Right cardiac atrium (tissue), 5 donors: Measurements from ENCODE around the gene TACC2. TPM values are rescaled to one million over a fixed set of nuclear protein-coding genes. Genes with fewer than 3 reads are reported as not detected.

Source experiments
- ATAC-seq, 2 donors: fragments of 200-7000 bp; cut with Tn5 transposase; one replicate each; pipeline versions ENCODE4 v1.8.0 to v1.9.1; 2020; ENCODE audit warnings: moderate library complexity in 2 of 2, mild to moderate bottlenecking in 1 of 2
- DNase-seq, 3 donors: peaks; one replicate each; pipeline ENCODE4 v3.0.0-alpha.2; 2020
- H3K27ac ChIP-seq: one replicate; pipeline ENCODE4 v1.5.1; 2013; ENCODE audit warnings: mild to moderate bottlenecking, low read length, control low read depth, moderate library complexity
- H3K27me3 ChIP-seq: one replicate; pipeline ENCODE4 v1.6.1; 2013; ENCODE audit not compliant: control insufficient read depth, insufficient read depth
- H3K4me1 ChIP-seq: one replicate; pipeline ENCODE4 v1.6.1; 2013; ENCODE audit warnings: low read length; ENCODE audit not compliant: control insufficient read depth, insufficient read depth
- H3K4me3 ChIP-seq: one replicate; pipeline ENCODE4 v1.5.1; 2013; ENCODE audit warnings: low read length, control low read depth
- H3K9me3 ChIP-seq: one replicate; pipeline ENCODE4 v1.6.1; 2013; ENCODE audit warnings: low read length; ENCODE audit not compliant: control insufficient read depth
- WGBS: extraction: QIAGEN DNeasy Blood & Tissue Kit; methylation state at CpG from one replicate; pipeline ENCODE4 v1.1.7; 2013; 5-methylcytosine and 5-hydroxymethylcytosine counted together
- intact Hi-C, 4 donors: fragments of 100-400 bp; cut with DNase I; formaldehyde crosslinking; loops; one replicate each; pipeline versions ENCODE4 v1.11.0 to v1.14.0; 2022 to 2023
- polyA plus RNA-seq: library from polyadenylated mRNA; stranded (reverse); fragments of 200-250 nt; gene quantifications from one replicate; pipeline ENCODE4 v1.2.3, GENCODE V29; 2013
- total RNA-seq, 4 donors: library from RNA; stranded (reverse); fragmentation: NEBNext Ultra II Directional; extraction: Animal tissue kit (Norgen Biotek cat#: 25700); gene quantifications; one replicate each; pipeline ENCODE4 v1.2.1, GENCODE V29; 2021
- donor health status: healthy with polysubstance abuse.
- donor health status: DM: no; HTN: yes; CAD: no.
- donor health status: DM: no; HTN: no; CAD: no.
- donor health status: DM: no; HTN: yes; CAD: no; lungs with severe emphysema.
- donor health status: DM: yes; HTN: yes; CAD: no.

The TACC2 gene
- total and polyA plus RNA-seq, 5 donors = 234 to 370 (median 298) TPM

DNA sequence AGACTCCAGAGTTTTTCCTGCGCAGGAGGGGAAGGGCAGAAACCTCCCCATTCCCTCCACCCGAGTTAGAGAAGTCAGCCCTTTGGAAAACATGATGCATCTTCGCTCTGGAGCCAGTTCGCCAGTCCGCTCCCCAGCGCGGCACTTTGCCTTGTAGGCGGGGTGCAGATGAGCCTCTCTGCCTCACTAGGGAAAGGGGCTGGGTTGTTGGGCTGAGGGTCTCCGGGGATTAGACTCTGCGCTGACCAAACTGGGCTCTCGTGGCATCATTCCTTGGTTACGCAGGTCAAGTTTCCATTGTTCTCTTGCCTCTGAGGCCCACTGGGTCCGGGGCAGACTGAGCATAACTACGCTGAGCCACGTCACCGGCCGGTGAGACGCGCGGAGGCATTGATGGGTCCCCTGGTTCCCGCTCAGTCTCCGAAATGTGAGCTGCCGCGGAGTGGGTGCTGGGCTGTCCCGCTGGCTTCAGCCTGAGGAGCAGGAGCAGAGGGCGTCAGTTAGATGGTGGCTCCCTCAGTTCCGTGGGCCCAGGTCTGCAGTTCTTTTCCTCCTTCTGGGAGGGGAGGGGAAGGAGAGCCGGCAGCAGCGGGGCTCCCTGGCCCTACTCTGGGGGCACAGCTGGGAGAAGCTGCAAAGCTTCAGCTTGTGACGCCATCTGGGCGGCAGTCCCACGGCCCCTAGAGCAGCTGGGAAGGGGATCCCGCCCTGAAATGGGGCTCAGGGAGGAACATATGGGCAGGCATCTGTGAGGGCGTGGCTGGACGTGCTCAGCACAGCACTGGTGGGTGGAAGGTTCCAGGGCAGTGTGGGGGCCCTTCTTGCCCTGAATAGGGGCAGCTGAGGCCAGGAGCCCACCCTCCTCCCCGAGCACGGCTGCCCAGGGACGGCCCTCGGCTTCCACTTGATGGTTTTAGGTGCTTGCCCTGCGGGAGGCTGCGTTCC, 160.9 kb downstream of the TACC2 start:
- Histone ChIP-seq H3K4me3 (no peak overlapping the region), H3K9me3 (no peaks in the 10 kb centered on the region), H3K4me1 (peaks cover 23% of the 10 kb centered on the region), H3K27me3 (no peaks in the 10 kb centered on the region), H3K27ac (peak overlapping the region; percentile 91)
- intact Hi-C loops = loop anchor here in 1 of 4 donors (10.0 kb wide), 1 partner anchor 115 kb away; no protein-coding TSS in a partner anchor
- DNase-seq = peak; percentile 83 to 91 (median 89)
- ATAC-seq = peak; percentile 0 to 60
- 39% methylated on average over 41 of the region's 41 CpGs for WGBS

DNA sequence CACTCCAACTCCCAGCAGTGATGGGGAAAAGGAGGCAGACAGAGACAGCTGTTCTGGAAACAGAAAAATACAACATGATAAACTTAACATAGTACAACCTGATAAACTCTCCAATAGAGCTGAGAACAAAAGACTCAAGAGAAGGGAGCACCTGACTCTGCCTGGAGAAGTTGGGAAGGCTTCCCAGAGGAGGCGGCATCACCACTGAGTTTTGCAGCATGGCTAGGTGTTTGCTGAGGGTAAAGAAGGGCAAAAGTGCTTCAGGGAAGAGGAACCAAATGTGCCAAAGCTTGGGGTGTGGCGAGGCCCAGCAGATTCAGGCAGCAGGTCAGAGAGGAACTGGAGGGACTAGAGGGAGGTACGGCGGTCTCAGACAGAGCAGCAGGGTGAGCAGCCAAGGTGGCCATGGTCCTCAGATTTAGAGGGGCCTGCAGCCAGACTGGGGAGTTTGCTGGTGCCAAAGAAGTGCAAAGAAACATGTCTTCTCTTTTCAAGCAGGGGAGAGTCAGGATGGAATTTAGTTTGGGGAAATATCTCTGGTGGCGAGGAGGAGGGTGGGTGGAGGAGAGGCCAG, 162.2 kb downstream of the TACC2 start:
- Histone ChIP-seq H3K4me1 (peaks cover 23% of the 10 kb centered on the region), H3K4me3 (no peak overlapping the region), H3K27me3 (no peaks in the 10 kb centered on the region), H3K9me3 (no peaks in the 10 kb centered on the region), H3K27ac (peak overlapping the region; percentile 3)
- DNase-seq (peak in 1 of 3 donors; percentile 21), ATAC-seq (no peak)
- intact Hi-C loops = no loop called here
- WGBS = 93% methylated on average over 5 of the region's 5 CpGs

DNA sequence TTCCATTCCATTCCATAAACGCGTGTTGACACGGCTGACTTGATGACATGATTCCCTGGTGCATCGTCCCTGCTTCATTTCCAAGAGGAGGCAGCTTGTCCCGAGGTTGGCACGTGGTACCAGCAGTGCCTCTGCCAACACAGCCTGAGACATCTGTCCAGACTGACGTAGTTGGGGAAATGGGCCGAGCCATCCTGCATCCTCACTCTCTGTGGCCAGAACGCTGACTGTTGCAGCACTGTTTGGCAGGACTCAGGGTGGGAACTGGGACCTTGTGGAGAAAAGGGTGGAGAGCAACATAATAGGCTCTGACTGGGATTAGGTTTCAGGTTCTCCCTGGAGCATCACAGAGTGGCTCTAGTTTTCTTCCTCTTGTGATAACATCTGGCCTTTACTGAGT, 163.6 kb downstream of the TACC2 start:
- intact Hi-C loops = no loop called here
- DNase-seq (peak; percentile 93 to 94 (median 93)), ATAC-seq (peak; percentile 74 to 76)
- H3K9me3 ChIP-seq = no peaks in the 10 kb centered on the region
- peaks cover 23% of the 10 kb centered on the region for H3K4me1 ChIP-seq
- peak overlapping the region; percentile 63 for H3K27ac ChIP-seq
- 42% methylated on average over 9 of the region's 9 CpGs for WGBS
- no peak overlapping the region for H3K4me3 ChIP-seq
- no peaks in the 10 kb centered on the region for H3K27me3 ChIP-seq

DNA sequence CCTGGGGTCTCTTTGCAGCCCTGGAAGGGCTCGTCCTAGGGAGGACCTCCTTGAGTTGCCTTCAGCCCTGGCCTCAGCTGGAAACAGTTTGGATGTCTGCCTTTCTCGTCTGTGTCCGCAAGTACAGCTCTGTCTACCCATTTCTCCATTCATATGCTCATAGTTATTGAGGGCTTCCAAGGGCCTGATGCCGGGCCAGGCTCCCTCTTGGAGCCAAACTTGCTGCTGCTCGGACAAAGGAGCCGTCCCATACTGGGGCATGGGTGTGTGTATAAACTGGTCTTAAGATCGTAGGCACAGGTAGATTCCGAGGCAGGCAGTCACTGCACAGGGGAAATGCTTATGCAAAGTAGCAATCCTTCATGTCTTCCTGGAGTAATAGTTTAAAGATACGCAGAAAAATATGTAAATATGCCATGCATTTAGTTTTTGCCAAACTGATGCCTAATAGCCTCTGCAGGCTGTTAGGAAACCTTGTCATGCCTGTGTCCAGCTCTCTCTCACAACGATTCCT, 165.1 kb downstream of the TACC2 start:
- ATAC-seq = no peak
- DNase-seq = peak in 2 of 3 donors; percentile 66 to 79
- Histone ChIP-seq H3K27me3 (no peaks in the 10 kb centered on the region), H3K4me1 (peaks cover 14% of the 10 kb centered on the region), H3K4me3 (no peak overlapping the region), H3K27ac (peak overlapping the region; percentile 57), H3K9me3 (no peaks in the 10 kb centered on the region)
- WGBS = 43% methylated on average over 10 of the region's 10 CpGs
- intact Hi-C loops = no loop called here

DNA sequence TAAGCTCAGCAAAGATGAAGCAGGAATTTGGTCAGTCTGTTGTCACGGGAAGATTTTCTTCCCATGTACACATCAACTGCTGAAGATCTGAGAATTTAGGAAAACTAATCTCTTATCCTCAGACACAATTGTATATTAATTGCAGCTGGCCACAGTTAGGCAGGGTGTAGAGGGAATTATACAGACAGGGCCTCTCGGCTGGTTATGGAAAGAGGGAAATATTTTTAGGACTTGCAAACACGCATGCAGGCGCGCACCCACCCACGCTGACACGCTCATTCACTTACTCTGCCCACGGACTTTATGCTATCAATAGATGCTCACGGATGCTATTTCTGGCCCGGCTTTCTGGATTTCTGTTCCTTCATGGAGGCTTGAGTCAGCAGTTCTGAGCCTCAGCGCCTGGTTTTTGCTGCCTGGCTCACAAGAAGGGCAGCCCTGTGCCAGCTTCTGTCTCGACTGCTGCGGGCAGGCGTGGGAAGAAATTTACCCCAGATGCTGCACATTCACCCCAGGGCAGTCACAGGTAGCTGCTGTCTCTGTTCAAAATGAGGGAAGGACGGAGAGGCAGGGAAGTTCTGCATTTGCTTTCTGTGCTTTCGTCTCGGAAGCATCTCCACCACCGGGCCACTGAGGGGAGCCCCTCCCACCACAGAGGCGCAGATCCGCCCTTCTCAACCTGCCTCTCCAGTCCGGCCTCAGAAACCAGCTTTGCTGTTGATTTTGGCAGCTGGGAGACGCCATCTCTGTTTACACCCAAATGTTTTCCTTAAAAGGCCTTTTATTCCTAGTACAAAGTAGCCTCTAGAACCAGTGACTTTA, 165.8 kb downstream of the TACC2 start:
- no peaks in the 10 kb centered on the region for H3K9me3 ChIP-seq
- intact Hi-C loops = no loop called here
- DNase-seq (peak in 2 of 3 donors; percentile 62 to 72), ATAC-seq (peak; percentile 23 to 45)
- H3K27ac ChIP-seq = peak overlapping the region; percentile 57
- peaks cover 9% of the 10 kb centered on the region for H3K4me1 ChIP-seq
- WGBS = 26% methylated on average over 22 of the region's 22 CpGs
- H3K4me3 ChIP-seq = no peak overlapping the region
- H3K27me3 ChIP-seq = no peaks in the 10 kb centered on the region

DNA sequence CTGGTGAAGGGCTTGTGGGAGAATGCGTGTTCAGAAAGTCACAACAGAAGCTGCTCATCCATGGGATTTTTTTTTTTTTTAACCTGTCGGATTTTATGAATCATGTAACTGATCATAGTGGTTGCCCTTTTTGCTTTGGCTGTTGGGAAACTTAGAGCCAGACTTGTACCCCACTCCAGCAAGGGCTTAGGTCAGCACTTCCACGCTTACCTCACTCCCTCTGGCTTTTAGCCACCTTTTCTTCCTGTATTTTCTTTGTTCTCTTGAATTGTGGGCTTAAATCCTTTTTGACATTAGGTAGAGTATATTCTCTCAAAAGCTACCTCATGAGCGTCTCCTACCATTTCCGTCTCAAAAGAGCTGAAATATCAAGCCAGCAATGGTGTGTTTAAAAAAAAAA, 168.5 kb downstream of the TACC2 start:
- no peak overlapping the region for H3K27ac ChIP-seq
- no peak for DNase-seq
- no peak for ATAC-seq
- intact Hi-C loops = no loop called here
- H3K4me3 ChIP-seq = no peak overlapping the region
- no peaks in the 10 kb centered on the region for H3K9me3 ChIP-seq
- peaks cover 6% of the 10 kb centered on the region for H3K4me1 ChIP-seq
- 79% methylated on average over 5 of the region's 5 CpGs for WGBS
- no peaks in the 10 kb centered on the region for H3K27me3 ChIP-seq

DNA sequence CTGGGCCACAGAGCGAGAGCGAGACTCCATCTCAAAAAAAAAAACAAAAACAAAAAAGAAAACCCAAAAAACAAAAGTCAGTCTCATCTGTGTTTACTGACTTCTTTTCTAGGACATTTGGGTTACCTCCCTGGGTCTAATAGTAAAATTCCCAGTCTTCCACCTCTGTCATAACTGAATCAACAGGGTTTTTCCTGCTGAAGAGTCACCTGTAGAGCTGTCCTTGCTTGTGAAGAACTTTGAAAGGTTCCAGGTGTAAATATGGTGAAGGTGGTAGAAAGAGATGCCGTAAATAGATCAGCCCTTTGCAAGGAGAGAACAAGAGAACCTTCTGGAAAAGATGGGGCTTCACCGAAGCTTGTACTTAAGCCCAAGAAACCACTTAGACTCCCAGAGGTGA, 169.4 kb downstream of the TACC2 start:
- 99% methylated on average over 4 of the region's 4 CpGs for WGBS
- no peaks in the 10 kb centered on the region for H3K27me3 ChIP-seq
- intact Hi-C loops = no loop called here
- H3K4me1 ChIP-seq = peaks cover 13% of the 10 kb centered on the region
- H3K27ac ChIP-seq = no peak overlapping the region
- no peak overlapping the region for H3K4me3 ChIP-seq
- H3K9me3 ChIP-seq = no peaks in the 10 kb centered on the region
- ATAC-seq = no peak
- DNase-seq = no peak

DNA sequence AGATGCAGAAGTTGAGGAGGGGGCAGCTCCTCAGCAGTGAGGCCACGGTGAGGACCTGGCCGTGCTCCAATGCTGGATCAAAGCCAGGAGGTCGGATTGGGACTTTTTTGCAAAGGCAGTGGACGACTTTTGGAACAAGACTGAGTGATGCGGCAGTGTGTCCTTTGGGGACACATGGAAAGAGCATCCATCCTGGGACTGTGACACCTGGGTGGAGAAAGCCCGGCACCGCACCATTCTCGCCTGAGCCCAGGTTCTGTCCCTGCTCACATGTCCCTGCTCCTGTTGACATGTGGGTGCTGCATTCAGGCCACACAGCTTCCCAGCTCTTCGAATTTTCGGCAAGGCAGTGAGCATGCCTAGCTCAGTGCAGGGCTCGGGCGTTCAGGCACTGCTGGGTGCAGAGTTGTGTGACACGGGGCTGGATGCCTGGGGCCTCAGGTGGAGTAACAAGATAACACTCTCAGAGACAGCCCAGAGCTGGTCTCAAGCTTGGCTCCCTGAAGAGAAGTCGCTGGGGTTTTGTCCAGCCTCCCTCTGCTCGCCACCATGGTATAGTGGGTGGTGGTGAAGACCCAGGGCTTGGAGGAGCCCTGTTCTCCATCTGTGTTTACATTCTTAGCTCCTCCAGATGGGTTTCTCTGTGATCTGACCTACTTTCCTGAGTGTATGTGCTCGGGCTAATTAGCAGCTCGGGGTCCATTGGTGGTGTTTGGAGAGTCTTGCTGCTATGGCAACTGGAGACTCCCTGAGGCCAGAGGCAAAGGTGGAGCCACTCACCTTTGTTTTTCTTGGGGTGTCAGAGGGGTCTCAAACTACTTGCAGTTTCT, 170.4 kb downstream of the TACC2 start:
- Histone ChIP-seq H3K27ac (no peak overlapping the region), H3K4me3 (no peak overlapping the region), H3K9me3 (no peaks in the 10 kb centered on the region), H3K27me3 (no peaks in the 10 kb centered on the region), H3K4me1 (peaks cover 19% of the 10 kb centered on the region)
- 64% methylated on average over 17 of the region's 17 CpGs for WGBS
- DNase-seq (peak in 1 of 3 donors; percentile 56), ATAC-seq (no peak)
- intact Hi-C loops = no loop called here

DNA sequence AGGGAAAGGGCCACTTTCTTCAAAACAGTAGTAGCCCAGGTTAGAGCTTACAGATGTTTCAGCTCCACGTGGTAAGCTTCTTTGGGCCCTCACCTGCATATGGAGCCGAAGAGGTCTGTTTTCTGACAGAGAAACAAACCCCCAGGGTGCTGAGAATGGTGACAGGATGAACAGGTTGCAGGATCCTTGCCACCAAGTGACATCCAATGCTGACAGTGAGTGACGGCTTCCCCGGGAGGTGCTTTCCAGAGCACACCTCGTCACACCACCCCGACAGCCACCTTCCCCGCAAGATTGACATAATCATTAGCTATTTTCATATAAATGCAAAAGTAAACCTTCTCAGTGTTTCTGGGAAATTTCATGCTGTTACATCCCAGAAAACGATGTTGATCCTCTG, 172.8 kb downstream of the TACC2 start:
- Histone ChIP-seq H3K27me3 (no peaks in the 10 kb centered on the region), H3K4me1 (peaks cover 21% of the 10 kb centered on the region), H3K9me3 (no peaks in the 10 kb centered on the region), H3K4me3 (no peak overlapping the region), H3K27ac (no peak overlapping the region)
- ATAC-seq (no peak), DNase-seq (no peak)
- intact Hi-C loops = no loop called here
- 80% methylated on average over 8 of the region's 8 CpGs for WGBS

DNA sequence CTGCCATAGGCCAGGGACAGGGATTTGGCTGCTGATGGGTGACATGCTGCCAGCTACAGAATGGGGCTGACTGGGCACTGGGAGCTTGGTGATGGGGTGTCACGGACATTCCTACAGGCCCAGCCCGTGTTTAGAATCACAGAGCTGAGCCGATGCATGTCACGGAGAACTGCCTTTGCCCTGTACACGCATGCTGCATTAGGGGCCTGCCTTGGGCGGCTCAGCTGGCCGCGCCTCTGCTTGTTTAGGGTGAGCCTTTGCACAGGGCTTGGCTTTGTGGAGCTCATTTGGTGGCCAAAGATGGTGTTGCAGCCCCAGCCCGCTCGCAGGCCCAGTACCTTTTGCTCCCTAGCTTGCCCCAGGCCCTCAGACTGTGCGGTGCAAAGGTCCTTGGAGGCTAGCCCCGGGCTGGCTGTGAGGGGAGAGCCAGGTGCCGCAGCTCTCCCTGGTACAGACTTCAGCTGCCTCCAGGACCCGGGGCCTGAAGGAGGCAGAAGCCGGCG, 173.8 kb downstream of the TACC2 start:
- intact Hi-C loops = no loop called here
- peaks cover 21% of the 10 kb centered on the region for H3K4me1 ChIP-seq
- ATAC-seq = peak; percentile 8 to 60
- peak overlapping the region; percentile 23 for H3K27ac ChIP-seq
- H3K9me3 ChIP-seq = no peaks in the 10 kb centered on the region
- WGBS = 54% methylated on average over 16 of the region's 16 CpGs
- H3K4me3 ChIP-seq = no peak overlapping the region
- DNase-seq = peak in 1 of 3 donors; percentile 60
- H3K27me3 ChIP-seq = no peaks in the 10 kb centered on the region
